Upper lobe of left lung (tissue), 6 donors: ENCODE measurements around the gene HOXD12. TPM values are rescaled to one million over a fixed set of nuclear protein-coding genes. Genes with fewer than 3 reads are reported as not detected.
A peak's percentile ranks its signal among the peaks of the same experiment; 100 is the strongest.

Experiments used
- ATAC-seq, 2 donors: fragments of 200-7000 bp; cut with Tn5 transposase; one replicate each; pipeline ENCODE4 v1.9.1; 2022; ENCODE audit warnings: mild to moderate bottlenecking in 2 of 2, moderate library complexity in 2 of 2; ENCODE audit not compliant: low FRiP score in 2 of 2
- DNase-seq, 2 donors: peaks; one replicate each; pipeline ENCODE4 v3.0.0-alpha.2; 2019 to 2020
- H3K27ac ChIP-seq, 4 donors: fragments of 200-600 bp; sonication (generic); one replicate each; pipeline ENCODE4 v1.5.1; 2016 to 2019
- H3K27me3 ChIP-seq, 4 donors: fragments of 200-600 bp; sonication (generic); one replicate each; pipeline ENCODE4 v1.5.1; 2017 to 2019
- H3K36me3 ChIP-seq, 4 donors: fragments of 200-600 bp; sonication (generic); one replicate each; pipeline ENCODE4 v1.5.1; 2016 to 2019
- H3K4me1 ChIP-seq, 4 donors: fragments of 200-600 bp; sonication (generic); one replicate each; pipeline ENCODE4 v1.5.1; 2018 to 2019
- H3K4me3 ChIP-seq, 4 donors: fragments of 200-600 bp; sonication (generic); one replicate each; pipeline ENCODE4 v1.5.1; 2017 to 2019; ENCODE audit warnings: mild to moderate bottlenecking in 2 of 4, moderate library complexity in 1 of 4
- H3K9me3 ChIP-seq, 4 donors: fragments of 200-600 bp; sonication (generic); one replicate each; pipeline ENCODE4 v1.5.1; 2018 to 2019
- CTCF ChIP-seq, 6 experiments: fragments of 450-650 bp in 4 of 6; fragments of 200-600 bp in 2 of 6; sonication (generic) in 2 of 6; IDR thresholded peaks; one replicate each; pipeline ENCODE4 v1.5.1; 2016 to 2019; ENCODE audit warnings: antibody characterized with exemption in 6 of 6
- EP300 ChIP-seq, 4 donors: sonication (generic); formaldehyde crosslinking; IDR thresholded peaks; one replicate each; pipeline ENCODE4 v1.5.1; 2017; ENCODE audit warnings: antibody characterized with exemption in 4 of 4, control low read depth in 2 of 4
- POLR2A ChIP-seq, 4 donors: fragments of 450-650 bp; IDR thresholded peaks; one replicate each; pipeline ENCODE4 v1.5.1; 2016 to 2017; ENCODE audit warnings: antibody characterized with exemption in 4 of 4, mild to moderate bottlenecking in 2 of 4
- POLR2AphosphoS5 ChIP-seq, 2 donors: sonication (generic); formaldehyde crosslinking; IDR thresholded peaks; one replicate each; pipeline ENCODE4 v1.5.1; 2017; ENCODE audit warnings: antibody characterized with exemption in 2 of 2
- WGBS, 2 donors: methylation state at CpG; one replicate each; pipeline ENCODE4 v1.1.5; 2017 to 2018; 5-methylcytosine and 5-hydroxymethylcytosine counted together
- total RNA-seq, 6 donors: library from RNA; depleted of rRNA in 4 of 6; stranded (reverse); fragments of >200 nt in 4 of 6; gene quantifications; one replicate each; pipeline versions ENCODE4 v1.1.0 to v1.2.1, GENCODE V29; 2016 to 2021
- donor health status: DM: no; HTN: no; CAD: no; lungs with moderate emphysema.
- donor health status: DM: no; HTN: yes; CAD: no; lungs with severe emphysema.

The HOXD12 gene
- total RNA-seq, 6 donors from 2014 or later: not detected

GRCh38 chr2:176085861-176086771, 13.5 kb upstream of the HOXD12 start:
- Histone ChIP-seq H3K36me3 (no peaks in the 10 kb centered on the region), H3K27me3 (peaks cover 0 to 92% (median 65%) of the 10 kb centered on the region in 4 donors), H3K27ac (no peak overlapping the region), H3K4me3 (no peak overlapping the region), H3K4me1 (peaks cover 8 to 45% (median 13%) of the 10 kb centered on the region in 4 donors), H3K9me3 (peaks cover 0 to 17% (median 5%) of the 10 kb centered on the region in 4 donors)
- ATAC-seq (no peak), DNase-seq (peak in 1 of 2 donors; percentile 56)
- TF ChIP-seq EP300 (IDR thresholded peaks at IDR 0.05) (no peak), POLR2AphosphoS5 (IDR thresholded peaks at IDR 0.05) (no peak), POLR2A (IDR thresholded peaks at IDR 0.05) (no peak), CTCF (IDR thresholded peaks at IDR 0.05) (peak in 1 of 6 experiments; percentile 8)
- WGBS, 2 donors: 2 to 5% methylated on average over 29 to 46 of the region's 46 CpGs

GRCh38 chr2:176087330-176088047, 12.1 kb upstream of the HOXD12 start:
- peaks cover 14 to 47% (median 14%) of the 10 kb centered on the region in 4 donors for H3K4me1 ChIP-seq
- peaks cover 0 to 8% (median 2%) of the 10 kb centered on the region in 4 donors for H3K9me3 ChIP-seq
- peaks cover 0 to 92% (median 61%) of the 10 kb centered on the region in 4 donors for H3K27me3 ChIP-seq
- ATAC-seq (no peak), DNase-seq (peak in 1 of 2 donors; percentile 78)
- 24 to 26% methylated on average over 23 to 29 of the region's 29 CpGs for WGBS, 2 donors
- TF ChIP-seq CTCF (IDR thresholded peaks at IDR 0.05): no peak
- no peak for TF ChIP-seq POLR2A (IDR thresholded peaks at IDR 0.05)
- TF ChIP-seq POLR2AphosphoS5 (IDR thresholded peaks at IDR 0.05): no peak
- TF ChIP-seq EP300 (IDR thresholded peaks at IDR 0.05): no peak
- no peaks in the 10 kb centered on the region for H3K36me3 ChIP-seq
- peak overlapping the region in 1 of 4 donors; percentile 15 for H3K4me3 ChIP-seq
- no peak overlapping the region for H3K27ac ChIP-seq

- 8 to 9% methylated on average over 19 to 49 of the region's 49 CpGs for WGBS, 2 donors
- H3K4me3 ChIP-seq: peak overlapping the region in 2 of 4 donors; percentile 4 to 15
- DNase-seq: peak in 1 of 2 donors; percentile 91
- no peaks in the 10 kb centered on the region for H3K36me3 ChIP-seq
- TF ChIP-seq CTCF (IDR thresholded peaks at IDR 0.05) (peak; percentile 12 to 63 (median 58)), POLR2AphosphoS5 (IDR thresholded peaks at IDR 0.05) (no peak), EP300 (IDR thresholded peaks at IDR 0.05) (no peak), POLR2A (IDR thresholded peaks at IDR 0.05) (no peak)
- H3K4me1 ChIP-seq: peaks cover 17 to 50% (median 20%) of the 10 kb centered on the region in 4 donors
- H3K27me3 ChIP-seq: peaks cover 0 to 92% (median 62%) of the 10 kb centered on the region in 4 donors
- H3K9me3 ChIP-seq: peaks cover 0 to 7% (median 0%) of the 10 kb centered on the region in 4 donors
- no peak overlapping the region for H3K27ac ChIP-seq
- ATAC-seq: peak; percentile 44 to 82
These were observed 11.3 kb upstream of the HOXD12 start for GRCh38 chr2:176088048-176088936.
